HG03457 (cell line): Measurements from ENCODE around the gene GABRP.

ENCODE experiments used
- ATAC-seq: cut with Tn5 transposase; IDR thresholded peaks from one replicate; pipeline ENCODE4 v1.9.1; 2021; ENCODE audit warnings: moderate number of reproducible peaks; ENCODE audit not compliant: unreplicated experiment

GABRP gene

GRCh38 chr5:170860415-170860814 is 76.9 kb downstream of the GABRP start:
- ATAC-seq: no peak

GRCh38 chr5:170860818-170861666 is 77.5 kb downstream of the GABRP start:
- ATAC-seq: no peak

GRCh38 chr5:170861667-170861916 is 78.1 kb downstream of the GABRP start:
- ATAC-seq: no peak

- no peak for ATAC-seq
Measured at GRCh38 chr5:170861917-170862766, 78.6 kb downstream of the GABRP start, which contains the start of gene RANBP17. Gene RANBP17, plus strand, starts transcription at chr5:170862018.

- no peak for ATAC-seq
Measured at GRCh38 chr5:170863646-170864045, 80.1 kb downstream of the GABRP start.
